HG02678 (cell line): ENCODE data around the gene GZMM.

Source experiments
- ATAC-seq: cut with Tn5 transposase; IDR thresholded peaks from one replicate; pipeline ENCODE4 v1.9.1; 2021; ENCODE audit warnings: mild to moderate bottlenecking, moderate library complexity; ENCODE audit not compliant: unreplicated experiment

Gene GZMM

GRCh38 chr19:543910-544608 is at the start of gene GZMM:
TSS of gene GZMM (plus strand) at chr19:544053. CDS start at chr19:544072, 19 bp downstream.
- no peak for ATAC-seq

DNA sequence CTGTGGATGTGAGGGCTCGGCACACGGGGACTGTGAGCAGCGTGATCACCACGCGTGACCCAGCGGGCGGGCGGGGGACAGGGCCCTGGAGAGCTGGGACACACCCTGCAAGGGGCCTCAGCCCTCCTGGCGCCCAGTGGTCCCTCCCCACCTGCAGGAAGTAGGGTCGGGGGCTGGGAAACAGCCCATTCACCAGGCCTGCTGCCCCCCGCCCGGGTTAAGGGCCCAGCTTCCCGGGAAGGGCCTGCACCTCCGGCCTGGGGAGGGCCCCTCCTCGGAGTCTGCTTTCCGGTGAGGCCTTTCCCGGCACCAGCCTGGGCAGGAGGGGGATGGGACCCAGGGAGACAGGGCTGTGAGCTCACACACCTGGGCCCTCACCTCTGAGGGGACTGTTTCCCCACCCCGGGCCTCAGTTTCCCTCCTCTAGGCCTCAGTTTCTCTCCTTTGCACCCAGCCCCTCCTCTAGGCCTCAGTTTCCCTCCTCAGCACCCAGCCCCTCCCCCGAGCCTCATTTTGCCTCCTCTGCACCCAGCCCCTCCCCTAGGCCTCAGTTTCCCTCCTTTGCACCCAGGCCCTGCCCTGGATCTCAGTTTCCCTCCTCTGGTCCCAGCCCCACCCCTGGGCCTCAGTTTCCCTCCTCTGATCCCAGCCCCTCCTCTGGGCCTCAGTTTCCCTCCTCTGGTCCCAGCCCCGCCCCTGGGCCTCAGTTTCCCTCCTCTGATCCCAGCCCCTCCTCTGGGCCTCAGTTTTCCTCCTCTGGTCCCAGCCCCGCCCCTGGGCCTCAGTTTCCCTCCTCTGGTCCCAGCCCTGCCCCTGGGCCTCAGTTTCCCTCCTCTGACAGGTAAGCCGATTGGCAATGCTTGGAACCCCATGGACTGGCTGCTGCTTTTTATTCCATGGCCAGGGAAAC is 49.4 kb upstream of the GZMM start:
- no peak for ATAC-seq

- ATAC-seq, result no peak
Observed at GRCh38 chr19:495081-495401, 48.8 kb upstream of the GZMM start.

DNA sequence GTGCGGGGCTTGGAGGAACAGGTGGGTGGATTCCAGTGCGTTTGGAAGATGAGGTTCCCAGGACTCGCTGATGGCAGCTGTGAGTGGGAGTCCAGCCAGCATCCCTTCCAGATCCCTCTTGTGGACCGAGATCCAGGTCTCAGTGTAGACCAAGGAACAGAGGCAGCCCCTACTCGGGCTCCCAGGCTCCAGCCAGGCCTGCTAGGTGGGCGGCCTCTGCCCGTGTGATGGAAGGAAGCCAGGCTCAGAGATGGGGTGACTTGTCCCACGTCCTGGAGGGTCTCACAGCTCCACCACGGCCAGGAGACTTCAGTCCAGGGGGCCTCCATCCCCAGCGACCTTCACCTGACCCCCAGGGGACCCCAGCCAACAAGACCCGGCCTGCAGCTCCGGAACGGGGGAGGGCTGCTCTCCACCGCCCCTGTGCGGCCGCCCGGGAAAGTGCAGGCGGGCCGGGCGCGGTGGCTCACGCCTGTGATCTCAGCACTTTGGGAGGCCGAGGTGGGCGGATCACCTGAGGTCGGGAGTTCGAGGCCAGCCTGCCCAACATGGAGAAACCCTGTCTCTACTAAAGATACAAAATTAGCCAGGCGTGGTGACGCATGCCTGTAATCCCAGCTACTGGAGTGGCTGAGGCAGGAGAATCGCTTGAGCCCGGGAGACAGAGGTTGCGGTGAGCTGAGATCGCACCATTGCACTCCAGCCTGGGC is 48.3 kb upstream of the GZMM start:
- ATAC-seq, result no peak

GRCh38 chr19:496112-496665 is 47.7 kb upstream of the GZMM start, which contains the start of gene MADCAM1:
TSS of gene MADCAM1 (plus strand) at chr19:496486. CDS start at chr19:496500, 14 bp downstream.
- ATAC-seq, result no peak

GRCh38 chr19:496986-497385 is 46.9 kb upstream of the GZMM start:
- ATAC-seq, result no peak

DNA sequence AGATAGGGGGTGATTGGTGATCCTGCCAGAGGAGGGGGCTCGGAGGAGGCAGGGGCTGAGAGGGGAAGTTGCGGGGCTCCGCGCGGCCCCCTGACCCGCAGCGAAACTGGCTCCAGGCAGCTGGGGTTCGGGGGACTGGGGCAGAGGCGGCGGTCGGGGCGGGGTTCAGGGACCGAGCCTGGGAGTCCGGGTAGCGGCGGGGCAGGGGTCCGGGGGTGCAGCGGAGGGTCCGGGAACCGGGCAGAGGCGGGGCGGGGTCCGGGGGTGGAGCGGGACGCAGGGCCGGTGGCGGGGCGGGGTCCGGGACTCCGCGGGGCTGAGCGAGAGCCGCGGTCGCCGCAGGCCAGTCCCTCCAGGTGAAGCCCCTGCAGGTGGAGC is 46.4 kb upstream of the GZMM start:
- no peak for ATAC-seq

GRCh38 chr19:497869-498510 is 45.9 kb upstream of the GZMM start:
- ATAC-seq, result no peak

GRCh38 chr19:498511-498891 is 45.4 kb upstream of the GZMM start:
- ATAC-seq, result no peak

DNA sequence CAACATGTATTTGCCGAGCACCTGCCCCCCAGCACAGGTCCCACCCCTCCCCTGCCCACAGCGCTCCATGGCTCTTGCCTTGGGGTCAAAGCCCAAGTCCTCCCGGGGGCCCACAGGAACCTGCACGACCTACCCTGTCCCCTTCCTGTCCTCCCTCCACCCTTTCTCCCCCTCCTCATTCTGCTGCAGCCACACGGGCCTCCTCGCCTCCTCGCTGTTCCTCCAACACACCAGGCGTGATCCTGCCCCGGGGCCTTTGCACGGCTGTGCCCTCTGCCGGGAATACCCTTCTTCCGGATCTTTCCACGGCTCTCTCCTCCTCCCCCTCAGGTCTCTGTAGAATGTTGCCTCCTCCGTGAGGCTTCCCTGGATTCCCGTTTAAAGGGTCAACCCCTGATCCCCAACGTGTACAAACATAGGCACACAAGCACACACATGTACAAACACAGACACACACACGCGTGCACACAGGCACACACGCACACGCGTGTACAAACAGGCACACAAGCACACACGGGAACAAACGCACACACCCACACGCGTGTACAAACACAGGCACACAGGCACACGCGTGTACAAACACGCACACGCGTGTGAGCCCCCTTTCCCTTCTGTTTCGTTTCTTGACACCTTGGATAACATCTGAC is 44.8 kb upstream of the GZMM start:
- no peak for ATAC-seq

DNA sequence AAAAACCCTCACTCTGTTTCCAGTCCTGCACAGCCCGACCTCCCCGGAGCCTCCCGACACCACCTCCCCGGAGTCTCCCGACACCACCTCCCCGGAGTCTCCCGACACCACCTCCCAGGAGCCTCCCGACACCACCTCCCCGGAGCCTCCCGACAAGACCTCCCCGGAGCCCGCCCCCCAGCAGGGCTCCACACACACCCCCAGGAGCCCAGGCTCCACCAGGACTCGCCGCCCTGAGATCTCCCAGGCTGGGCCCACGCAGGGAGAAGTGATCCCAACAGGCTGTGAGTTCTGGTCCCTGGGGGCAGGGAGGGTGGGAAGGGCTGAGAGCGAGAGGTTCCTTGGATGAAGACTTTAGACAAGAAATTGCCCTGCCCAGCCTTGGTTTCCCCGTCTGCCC is 42.2 kb upstream of the GZMM start:
- ATAC-seq, result no peak

GRCh38 chr19:504616-505015 is 39.2 kb upstream of the GZMM start:
- no peak for ATAC-seq

- peak; percentile 71 for ATAC-seq
Observed at GRCh38 chr19:506404-507285, 37.2 kb upstream of the GZMM start.

- ATAC-seq, result peak; percentile 63
Observed at GRCh38 chr19:507286-508203, 36.3 kb upstream of the GZMM start, which contains the start of gene TPGS1. TSS of gene TPGS1 (plus strand) at chr19:507497. CDS start at chr19:507507, 10 bp downstream.

GRCh38 chr19:508204-509150 is 35.4 kb upstream of the GZMM start:
- no peak for ATAC-seq

- no peak for ATAC-seq
Observed at GRCh38 chr19:510606-511100, 33.2 kb upstream of the GZMM start.
